Renal pelvis (tissue), 4 donors: ENCODE measurements around the gene RFC4. TPM values are rescaled to one million over a fixed set of nuclear protein-coding genes. Genes with fewer than 3 reads are reported as not detected.

ENCODE experiments used
- DNase-seq: peaks from one replicate; pipeline ENCODE4 v3.0.0-alpha.2; 2013
- polyA plus RNA-seq, 3 donors: library from polyadenylated mRNA; unstranded; fragments of 120-200 nt; gene quantifications; one replicate each; pipeline ENCODE4 v1.2.1, GENCODE V29; 2013; ENCODE audit not compliant: insufficient read length in 3 of 3

RFC4 gene
- polyA plus RNA-seq, 3 donors: 47.1 to 50.8 (median 47.6) TPM

DNA sequence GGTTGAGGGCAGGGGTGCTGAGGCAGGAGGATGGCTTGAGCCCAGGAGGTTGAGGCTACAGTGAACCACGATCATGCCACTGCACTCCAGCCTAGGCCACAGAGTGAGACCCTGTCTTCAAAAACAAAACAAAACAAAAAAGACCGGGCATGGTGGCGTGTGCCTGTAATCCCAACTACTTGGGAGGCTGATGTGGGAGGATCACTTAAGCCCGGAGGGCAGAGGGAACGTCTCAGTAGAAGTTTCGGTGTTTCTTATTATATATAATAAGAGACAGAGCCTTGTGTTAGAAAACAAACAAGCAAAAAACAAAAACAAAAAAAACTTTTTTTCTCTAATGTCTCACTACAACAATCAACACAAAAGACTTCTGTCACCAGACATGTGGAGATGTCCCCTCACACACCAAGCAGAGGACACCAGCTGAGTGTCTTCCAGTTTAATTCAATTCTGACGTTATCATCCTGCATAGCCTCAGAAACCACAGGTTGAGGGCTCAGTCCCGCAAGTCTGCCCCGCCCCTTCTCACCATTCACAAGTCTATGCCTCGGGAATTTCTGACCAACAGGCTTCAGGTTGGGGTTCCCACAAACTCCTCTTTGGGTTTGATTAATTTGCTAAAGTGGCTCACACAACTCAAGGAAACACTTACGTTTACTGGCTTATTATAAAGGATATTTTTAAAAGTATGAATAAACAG lies 46.9 kb downstream of the RFC4 start:
- DNase-seq: no peak

DNA sequence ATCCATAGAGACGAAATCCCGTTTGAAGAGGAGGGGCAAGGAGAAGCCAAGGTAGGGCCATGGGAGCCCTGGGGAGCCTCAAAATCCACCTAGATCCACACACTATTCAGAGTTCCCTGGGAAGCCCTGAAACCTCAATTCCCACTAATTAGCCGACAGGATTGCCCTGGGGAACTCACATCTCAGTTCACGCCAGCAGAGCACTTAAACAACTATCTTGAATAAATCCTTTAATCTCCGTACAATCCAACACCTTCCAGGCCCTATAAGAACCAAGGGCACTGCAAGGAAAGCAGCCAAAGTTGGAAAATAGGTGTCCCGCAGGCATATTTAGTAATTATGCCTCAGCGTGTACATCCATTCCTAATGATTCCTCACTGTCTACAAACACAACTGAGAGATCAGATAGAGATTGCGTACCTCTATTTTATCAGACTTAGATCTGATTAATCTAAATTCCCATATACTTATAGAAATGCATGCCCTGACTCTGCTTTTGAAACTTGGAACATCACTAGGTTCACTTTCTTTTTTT lies 48.5 kb downstream of the RFC4 start:
- DNase-seq: no peak

DNA sequence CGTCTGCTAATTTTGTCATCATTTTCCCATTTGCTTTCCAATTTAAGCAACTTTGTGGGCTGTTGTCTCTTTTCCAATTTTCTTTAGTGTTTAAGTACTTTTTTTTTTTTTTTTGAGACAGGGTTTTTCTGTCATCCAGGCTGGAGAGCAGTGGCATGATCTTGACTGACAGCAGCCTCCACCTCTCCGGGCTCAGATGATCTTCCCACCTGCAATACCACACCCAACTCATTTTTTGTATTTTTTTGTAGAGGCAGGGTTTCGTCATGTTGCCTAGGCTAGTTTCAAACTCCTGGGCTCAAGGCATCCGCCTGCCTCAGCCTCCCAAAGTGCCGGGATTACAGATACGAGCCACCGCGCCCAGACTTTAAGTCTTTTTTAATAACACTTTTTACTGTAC lies 49.1 kb downstream of the RFC4 start:
- no peak for DNase-seq

DNA sequence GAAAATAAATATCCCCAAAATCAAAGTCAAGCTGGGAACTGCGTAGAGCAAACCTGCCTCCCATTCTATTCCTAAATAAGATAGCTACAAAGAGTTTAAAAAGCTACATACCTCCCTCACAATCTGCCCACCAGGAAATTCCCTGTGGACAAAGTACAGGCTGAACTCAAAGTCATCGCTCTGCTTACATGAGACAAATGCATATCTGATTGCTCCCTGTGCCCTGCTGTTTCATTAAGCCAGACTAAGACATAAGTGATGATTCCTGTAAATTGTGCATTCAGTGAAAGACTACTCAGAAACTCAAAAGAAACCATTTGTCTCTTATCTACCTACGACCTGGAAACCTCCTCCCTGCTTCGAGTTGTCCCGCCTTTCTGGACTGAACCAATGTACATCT lies 51.4 kb downstream of the RFC4 start:
- DNase-seq: no peak

DNA sequence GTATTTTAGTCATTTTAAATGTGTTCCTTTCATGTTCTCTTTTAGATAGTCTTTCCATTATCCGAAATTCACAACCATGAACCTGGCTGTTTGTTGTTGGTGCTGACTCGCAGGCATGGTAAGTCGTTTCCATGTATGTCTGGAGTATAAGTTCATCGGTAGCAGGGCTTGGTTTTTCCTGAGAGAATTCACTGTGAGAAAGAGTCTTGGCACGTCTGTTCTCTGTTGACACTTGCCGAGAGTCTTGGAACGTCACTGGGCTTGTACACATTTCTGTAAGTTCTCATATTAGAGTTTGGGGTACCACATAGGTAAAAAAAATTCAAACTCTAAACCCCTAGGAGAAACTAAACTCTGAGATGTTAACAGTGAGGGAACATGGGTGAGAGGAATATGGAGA lies 52.3 kb downstream of the RFC4 start:
- no peak for DNase-seq

DNA sequence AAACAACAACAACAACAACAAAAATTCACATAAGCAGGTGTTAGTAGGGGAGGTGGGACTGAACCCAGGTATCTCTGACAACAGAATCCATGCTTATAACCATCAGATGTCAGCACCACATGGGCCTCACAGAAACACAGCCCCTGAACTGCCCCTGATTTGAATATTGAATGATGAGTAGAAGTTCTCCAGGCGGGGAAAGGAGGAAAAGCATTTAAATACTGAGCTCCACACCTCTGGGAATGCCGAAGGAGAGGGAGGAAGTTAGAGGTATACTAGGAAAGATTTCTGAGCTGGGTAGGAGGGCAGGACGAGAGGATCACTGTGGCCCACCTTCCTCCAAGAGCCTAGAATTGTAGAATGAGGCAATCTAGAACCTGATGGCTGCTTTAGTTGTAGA lies 54.8 kb downstream of the RFC4 start:
- DNase-seq: no peak

DNA sequence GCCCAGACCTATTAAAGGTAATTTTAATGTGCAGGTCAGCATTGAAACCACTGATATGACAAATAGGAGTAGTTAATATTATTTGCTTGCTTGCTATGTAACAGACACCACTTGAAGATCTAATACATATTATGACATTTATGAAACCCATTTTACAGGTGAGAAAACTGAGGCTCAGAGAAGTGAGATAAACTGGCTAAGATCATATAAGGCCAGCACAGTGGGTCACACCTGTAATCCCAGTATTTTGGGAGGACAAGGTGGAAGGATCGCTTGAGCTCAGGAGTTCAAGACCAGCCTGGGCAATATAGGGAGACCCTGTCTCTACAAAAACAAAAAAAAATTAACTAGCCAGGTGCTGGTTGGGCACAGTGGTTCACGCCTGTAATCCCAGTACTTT lies 56.0 kb downstream of the RFC4 start:
- no peak for DNase-seq

DNA sequence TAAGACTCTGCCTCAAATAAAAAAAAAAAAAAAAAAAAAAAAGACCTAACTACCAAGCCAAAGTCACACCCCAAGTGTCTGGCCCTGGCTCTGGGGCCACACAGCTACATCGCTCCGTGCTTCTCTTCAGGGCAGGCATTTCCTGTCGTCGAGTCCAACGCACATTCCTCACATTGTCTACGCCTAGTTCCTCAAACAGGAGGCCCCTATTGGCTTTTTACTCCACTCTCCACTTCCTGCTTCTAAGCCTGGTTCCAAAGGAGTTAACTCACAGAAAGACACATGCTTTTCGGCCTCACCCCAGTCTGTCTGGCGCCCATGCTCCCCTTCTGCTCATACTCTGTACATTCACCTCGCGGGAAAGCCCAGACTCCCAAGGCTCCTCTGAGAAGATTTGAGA lies 60.3 kb downstream of the RFC4 start:
- DNase-seq: no peak

DNA sequence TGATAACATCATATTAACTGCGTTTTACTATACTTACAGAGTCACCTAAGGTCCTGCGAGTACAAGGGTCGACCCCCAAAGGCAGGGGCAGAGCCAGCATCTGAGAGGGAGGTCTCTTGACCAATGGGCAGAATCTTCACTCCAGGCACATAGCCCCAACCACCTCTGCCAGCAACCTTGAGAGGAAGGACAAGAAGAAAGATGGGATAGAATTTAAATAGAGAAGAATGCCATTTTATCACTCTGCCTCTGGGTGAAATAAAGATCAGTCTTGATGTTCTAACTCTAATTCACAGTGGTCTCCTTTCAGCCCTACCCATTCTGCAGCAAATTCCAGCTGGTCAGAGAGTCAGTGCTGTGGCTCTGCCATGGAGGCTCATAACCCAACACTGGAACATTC lies 62.6 kb downstream of the RFC4 start:
- DNase-seq: no peak

DNA sequence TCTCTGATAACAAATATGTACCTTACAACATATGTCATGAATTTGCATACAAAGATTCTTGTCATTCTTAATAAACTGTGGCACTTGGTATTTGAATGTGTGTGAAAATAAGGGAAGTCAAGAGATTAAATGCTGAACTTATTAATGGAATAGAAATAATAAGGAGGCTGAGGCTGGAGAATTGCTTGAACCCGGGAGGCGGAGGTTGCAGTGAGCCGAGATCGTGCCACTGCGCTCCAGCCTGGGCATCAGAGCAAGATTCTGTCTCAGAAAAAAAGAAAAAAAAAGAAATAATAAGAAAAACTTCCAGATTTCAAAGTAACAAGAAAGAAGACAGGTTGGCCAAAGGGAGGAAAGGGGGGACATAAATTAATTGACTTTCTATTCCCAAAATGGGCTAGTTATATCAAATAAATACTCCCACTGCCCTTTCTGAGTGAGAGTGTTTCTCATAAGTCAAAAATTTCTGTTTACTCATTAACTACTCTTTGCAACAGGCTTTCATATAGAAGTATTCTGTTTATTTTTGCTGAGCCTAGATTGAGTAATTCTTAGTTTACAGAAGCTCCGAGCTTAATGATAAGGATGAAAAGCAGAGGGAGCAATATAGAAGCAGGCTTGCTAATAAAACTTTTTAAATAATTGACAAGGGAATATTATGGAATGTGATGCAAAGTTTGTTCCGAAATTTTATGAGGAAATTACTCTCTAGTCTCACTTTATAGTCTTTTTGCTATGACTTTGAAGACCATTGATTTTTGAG lies 63.5 kb downstream of the RFC4 start:
- DNase-seq: no peak

Other genes starting within 250 kb of the RFC4 start
- 10 to 100 TPM; 17.0 to 27.1 (median 22.4) TPM for gene TBCCD1, start 239.1 kb downstream of the RFC4 start, polyA plus RNA-seq
- 10 to 100 TPM; 67.9 to 73.9 (median 68.7) TPM for gene DNAJB11, start 235.8 kb downstream of the RFC4 start, polyA plus RNA-seq
- gene AHSG, start 193.4 kb downstream of the RFC4 start, polyA plus RNA-seq: under 1 TPM; 0.44 to 0.61 (median 0.56) TPM
- under 1 TPM; 0.16 to 0.84 (median 0.65) TPM for gene FETUB, start 166.1 kb downstream of the RFC4 start, polyA plus RNA-seq
- gene HRG, start 140.5 kb downstream of the RFC4 start, polyA plus RNA-seq: 1 to 10 TPM; 2.4 to 3.5 (median 2.5) TPM
- 100 to 1,000 TPM in 2 of 3 donors, 10 to 100 TPM in 1; 84.2 to 146 (median 119) TPM for gene KNG1, start 89.1 kb downstream of the RFC4 start, polyA plus RNA-seq
- 100 to 1,000 TPM; 718 to 864 (median 851) TPM for gene EIF4A2, start 22.9 kb downstream of the RFC4 start, polyA plus RNA-seq
- gene ADIPOQ, start 36.2 kb upstream of the RFC4 start, polyA plus RNA-seq: under 1 TPM in 2 of 3 donors, not detected in 1; 0.03 to 0.04 TPM
- 10 to 100 TPM; 55.6 to 81.0 (median 61.7) TPM for gene ST6GAL1, start 124.0 kb upstream of the RFC4 start, polyA plus RNA-seq